Stimulated activated CD8-positive, alpha-beta memory T cell treated with anti-CD3 and anti-CD28 coated beads, Interleukin-15, amount 100 ng/mL, for 1 hour (primary cell): ENCODE data around the gene SMIM44.
"Not testable (repeated sequence)": the region's sequence is repeated elsewhere in the genome, so short reads cannot be mapped to it uniquely, and the experiment has no call there.

Experiments
- DNase-seq: peaks from one replicate; pipeline ENCODE4 v3.0.0-alpha.2; 2020; ENCODE audit warnings: low read depth

The SMIM44 gene

DNA sequence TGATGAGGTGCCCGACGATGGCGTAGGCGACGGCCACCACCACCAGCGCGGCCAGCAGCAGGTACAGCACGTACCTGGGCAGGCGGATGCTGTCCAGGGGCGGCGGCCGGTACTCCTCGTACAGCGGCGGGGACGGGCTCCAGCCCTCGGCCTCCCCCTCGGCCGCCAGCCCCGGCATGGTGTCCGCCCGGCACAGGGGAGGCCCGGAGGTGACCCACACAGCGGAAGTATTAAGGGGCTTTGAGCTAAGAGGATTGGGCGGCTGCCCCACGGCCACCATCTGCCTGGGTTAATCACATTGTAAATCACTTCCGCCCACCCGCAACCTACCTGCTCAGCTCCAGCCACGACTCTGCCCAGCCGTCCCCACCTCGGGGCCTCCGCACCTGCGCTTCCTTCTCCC lies at the start of gene SMIM44:
SMIM44 (minus strand) TSS at position 216 of the 403 bp plus-strand sequence; CDS start at position 178, 38 bp downstream.
- DNase-seq = no peak

DNA sequence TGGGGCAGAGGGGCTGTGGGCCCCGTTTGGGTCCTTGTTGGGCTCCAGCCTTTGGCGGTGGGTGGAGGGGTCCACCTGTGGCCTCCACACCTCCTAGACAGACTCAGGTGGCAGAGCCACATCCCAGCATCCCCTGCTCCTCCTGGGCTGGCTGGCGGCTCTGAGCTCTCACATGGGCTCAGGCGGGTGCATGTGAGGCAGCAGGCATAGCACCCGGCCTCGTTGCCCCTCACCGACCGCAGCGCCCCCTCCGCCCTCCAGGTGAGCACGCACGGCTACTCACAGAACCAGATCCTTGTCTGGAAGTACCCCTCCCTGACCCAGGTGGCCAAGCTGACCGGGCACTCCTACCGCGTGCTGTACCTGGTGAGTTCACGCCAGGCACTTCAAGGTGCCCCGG lies 49.8 kb upstream of the SMIM44 start:
- no peak for DNase-seq

DNA sequence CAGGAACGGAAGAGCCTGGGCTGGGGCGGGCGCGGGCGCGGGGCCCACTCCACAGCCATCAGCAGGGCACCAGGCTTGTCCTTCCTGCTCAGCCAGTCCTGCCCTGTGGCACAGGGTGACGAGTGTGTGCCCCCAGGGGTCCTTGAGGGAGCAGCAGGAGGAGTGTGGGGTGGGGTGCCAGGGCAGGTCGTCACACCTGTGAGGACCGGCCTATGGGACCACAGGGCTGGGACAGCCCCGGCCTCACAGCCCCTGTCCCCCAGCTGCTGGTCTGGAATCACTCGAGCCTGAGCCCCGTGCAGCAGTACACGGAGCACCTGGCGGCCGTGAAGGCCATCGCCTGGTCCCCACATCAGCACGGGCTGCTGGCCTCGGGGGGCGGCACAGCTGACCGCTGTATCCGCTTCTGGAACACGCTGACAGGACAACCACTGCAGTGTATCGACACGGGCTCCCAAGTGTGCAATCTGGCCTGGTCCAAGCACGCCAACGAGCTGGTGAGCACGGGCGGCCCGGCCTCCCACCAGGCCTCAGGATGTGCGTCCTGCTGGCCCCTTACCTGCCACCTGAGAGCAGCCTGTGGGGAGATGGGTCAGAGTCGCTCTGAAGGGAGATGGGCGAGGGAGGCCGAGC lies 49.0 kb upstream of the SMIM44 start:
- no peak for DNase-seq

DNA sequence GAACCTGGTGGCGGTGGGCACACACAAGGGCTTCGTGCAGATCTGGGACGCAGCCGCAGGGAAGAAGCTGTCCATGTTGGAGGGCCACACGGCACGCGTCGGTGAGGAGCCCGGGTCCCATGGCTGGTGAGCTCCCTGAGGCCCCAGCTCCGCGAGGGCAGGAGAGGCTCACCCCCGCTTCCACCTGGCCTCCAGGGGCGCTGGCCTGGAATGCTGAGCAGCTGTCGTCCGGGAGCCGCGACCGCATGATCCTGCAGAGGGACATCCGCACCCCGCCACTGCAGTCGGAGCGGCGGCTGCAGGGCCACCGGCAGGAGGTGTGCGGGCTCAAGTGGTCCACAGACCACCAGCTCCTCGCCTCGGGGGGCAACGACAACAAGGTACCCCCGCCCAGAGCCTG lies 48.5 kb upstream of the SMIM44 start:
- DNase-seq = no peak

DNA sequence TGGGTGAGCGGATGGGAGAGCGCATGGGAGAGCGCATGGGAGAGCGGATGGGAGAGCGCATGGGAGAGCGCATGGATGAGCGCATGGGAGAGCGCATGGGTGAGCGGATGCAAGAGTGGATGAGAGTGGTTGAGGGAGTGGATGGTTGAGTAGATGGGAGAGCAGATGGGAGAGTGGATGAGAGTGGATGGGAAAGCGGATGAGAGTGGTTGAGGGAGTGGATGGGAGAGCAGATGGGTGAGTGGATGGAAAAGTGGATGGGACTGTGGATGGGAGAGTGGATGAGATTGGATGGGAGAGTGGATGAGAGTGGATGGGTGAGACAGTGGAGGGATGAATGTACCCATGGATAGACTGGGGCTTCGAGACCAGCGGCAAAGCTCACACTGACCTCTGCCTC lies 47.1 kb upstream of the SMIM44 start:
- DNase-seq = no peak

DNA sequence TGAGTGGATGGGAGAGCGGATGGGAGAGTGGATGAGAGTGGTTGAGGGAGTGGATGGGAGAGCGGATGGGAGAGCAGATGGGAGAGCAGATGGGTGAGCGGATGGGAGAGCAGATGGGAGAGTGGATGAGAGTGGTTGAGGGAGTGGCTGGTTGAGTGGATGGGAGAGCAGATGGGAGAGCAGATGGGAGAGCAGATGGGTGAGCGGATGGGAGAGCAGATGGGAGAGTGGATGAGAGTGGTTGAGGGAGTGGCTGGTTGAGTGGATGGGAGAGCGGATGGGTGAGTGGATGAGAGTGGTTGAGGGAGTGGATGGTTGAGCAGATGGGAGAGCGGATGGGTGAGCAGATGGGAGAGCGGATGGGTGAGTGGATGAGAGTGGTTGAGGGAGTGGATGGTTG lies 46.1 kb upstream of the SMIM44 start:
- not testable (repeated sequence) for DNase-seq

DNA sequence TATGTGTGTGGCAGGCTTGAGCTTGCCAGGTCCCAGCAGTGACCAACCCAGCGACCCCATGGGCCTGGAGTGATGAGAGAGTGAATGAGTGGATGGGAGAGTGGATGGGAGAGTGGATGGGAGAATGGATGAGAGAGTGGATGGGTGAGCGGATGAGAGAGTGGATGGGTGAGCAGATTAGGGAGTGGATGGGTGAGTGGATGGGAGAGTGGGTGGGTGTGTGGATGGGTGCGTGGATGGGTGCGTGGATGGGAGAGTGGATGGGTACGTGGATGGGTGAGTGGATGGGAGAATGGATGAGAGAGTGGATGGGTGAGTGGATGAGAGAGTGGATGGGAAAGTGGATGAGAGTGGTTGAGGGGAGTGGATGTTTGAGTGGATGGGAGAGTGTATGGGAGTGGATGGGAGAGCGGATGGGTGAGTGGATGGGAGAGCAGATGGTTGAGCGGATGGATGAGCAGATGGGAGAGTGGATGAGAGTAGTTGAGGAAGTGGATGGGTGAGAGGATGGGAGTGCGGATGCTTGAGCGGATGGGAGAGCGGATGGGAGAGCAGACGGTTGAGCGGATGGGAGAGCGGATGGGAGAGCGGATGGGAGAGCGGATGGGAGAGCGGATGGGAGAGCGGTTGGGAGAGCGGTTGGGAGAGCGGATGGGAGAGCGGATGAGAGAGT lies 45.4 kb upstream of the SMIM44 start:
- DNase-seq = no peak

DNA sequence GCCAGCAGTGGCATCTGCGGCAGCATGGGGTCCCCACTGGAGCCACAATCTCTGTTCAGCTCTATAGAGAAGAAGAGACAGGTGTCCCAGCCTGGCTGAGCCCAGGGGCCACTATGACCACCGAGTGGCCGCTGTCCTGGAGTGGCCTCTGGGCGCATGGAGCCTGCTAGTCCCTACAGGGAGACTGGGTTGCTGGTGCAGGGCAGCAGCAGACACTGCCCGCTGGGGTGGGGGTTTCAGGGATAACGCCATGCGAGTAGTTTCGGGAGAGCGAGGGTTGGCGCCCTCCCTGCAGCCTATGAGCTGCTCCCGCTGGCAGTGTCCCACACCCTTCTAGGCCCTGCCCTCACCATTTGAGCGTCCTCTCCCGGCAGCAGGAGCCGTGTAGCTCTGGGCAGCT lies 44.8 kb upstream of the SMIM44 start:
- no peak for DNase-seq

DNA sequence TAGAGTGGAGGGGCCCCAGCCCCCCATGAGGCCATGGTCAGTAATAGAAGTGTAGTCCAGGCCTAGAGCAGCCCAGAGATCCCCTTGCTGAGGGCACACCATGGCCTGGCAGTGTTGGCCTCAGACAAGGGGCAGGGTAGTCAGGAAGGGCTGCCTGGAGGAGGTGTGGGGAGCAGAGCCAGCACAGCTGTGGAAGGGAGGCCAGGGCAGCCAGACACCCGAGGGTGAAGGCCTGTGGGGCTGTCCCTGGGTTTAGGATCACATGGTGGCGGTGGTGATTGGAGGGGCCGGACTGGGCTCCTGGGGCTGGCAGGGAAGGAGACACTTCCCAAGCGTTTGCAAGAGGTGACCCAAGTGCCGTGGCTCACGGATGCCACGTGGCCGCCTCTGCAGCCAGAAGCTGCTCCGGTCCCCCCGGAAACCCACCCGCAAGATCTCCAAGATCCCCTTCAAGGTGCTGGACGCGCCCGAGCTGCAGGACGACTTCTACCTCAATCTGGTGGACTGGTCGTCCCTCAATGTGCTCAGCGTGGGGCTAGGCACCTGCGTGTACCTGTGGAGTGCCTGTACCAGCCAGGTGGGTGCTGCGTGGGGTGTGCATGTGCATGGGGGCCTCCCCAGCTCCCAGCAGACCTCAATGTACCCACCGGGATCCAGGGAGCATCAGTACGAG lies 44.1 kb upstream of the SMIM44 start:
- DNase-seq = no peak

DNA sequence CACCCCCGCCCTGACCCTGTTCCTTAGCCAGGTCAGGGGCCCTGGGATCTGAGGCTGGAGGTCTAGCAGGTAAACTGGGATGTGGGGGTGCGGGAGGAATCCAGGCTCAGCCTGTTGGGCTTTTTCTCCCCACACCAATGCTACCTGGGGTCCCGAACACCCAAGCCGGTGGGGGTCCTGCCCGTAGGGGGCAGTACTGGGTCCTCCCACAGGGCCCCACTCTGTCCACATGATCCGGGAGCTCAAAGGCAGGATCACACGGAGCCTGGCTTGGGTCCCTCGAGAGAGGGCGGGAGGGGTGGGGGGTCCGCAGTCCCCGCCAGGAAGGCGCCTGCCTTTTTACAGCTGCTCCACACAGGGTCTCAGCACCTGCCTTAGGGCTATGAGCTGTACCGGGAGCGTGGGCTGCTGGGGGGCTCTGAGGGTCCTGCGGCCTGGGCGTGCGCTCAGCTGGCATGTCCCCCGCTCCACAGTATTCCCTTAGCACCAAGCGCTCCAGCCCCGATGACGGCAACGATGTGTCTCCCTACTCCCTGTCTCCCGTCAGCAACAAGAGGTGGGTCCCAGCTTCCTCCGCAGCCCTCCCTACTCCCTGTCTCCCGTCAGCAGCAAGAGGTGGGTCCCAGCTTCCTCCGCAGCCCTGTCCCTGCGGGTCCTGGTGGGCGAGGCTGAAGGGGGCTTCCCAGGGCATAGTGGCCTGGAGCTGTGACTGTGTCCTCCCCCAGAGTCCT lies 43.4 kb upstream of the SMIM44 start:
- no peak for DNase-seq

DNA sequence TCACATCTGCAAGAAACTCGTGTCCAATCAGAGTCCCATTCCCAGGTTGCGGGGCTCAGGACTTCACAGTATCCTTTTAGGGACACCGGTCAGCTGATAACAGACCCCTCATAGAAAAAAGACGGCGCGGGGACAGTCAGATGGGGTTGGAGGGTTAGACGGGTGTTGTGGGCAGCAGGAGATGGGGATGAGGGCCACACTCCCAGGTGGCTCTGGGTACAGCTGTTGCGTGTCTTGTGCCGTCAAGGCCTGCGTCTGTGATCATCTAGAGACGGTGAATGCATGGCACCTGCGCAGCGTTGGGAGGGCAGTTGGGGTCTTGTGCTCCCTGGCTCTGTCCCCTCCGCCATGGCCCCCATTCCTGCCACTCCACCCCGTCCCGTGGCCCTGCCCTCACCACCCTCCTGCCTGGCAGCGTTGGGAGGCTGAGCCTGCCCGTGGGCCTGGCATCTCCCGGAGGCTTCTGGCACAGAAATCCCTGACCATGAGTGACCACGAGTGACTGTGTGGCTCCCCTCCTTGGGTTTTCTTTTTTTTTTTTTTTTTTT lies 41.7 kb upstream of the SMIM44 start:
- no peak for DNase-seq

DNA sequence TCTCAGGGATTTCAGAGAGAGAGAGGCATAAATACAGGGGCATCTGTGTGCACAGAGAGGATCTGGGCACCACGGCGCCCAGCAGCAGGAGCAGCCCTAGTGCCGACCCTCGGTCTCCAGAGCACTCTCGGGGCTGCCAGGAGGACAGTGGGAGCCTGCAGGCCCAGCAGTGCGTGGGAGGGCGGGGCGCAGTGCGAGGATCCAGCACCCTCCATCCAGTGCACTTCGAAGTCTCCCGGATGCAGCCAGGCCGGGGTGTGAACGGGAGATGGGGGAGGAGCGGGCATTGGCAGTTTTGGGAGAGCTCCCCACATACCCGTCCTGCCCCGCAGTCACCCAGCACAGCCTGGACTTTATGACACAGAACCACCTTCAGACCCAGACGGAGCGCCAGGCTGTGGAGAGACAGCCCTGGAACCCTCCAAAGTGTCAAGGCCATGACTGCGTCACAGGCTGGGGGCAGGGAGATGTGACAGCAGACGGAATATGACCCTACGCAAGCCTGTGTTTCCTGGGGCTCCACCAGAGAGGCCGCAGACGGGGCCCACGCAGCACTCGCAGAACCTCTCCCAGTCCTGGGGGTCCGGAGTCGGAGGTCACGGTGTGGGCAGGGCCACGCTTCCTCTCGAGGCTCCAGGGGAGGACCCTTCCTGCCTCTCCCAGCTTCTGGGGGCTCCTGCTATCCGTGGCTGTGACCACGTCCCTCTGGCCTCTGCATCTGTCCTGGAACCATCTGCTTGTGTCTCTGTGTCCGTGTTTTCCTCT lies 41.0 kb upstream of the SMIM44 start:
- DNase-seq = no peak

DNA sequence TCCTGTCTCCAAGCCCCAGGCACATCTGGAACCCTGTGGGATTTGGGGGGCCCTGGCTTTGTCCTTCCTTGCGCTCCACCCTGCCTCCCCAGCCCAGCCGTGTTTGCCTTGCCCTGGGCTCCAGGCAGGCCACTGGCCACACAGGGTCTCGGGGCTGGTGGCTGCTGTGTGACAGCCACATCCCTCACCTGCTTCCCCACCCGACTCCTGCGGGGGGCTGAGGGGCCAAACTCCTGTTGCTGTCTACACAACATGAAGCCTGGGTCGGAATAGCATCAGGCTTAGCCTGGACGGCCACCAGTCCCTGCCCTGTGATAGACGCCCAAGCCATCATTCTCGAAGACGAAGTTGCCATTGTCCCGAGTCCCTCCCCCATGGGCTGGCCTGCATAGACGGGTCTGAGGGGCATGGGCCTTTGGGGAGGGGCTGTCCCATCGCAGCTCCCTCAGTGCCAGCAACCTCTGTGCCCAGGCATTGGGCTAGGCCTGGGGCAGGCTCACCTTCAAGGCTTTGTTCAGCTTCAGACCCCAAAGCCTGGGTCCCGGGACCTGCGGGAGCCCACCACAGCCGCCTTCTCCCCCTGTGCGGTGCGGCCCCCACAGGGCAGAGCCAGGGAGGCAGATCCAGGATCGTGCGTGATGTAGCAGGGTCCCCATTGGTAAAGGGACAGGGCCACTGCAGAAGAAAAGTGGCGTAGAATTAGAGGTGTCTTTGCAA lies 40.3 kb upstream of the SMIM44 start:
- no peak for DNase-seq

DNA sequence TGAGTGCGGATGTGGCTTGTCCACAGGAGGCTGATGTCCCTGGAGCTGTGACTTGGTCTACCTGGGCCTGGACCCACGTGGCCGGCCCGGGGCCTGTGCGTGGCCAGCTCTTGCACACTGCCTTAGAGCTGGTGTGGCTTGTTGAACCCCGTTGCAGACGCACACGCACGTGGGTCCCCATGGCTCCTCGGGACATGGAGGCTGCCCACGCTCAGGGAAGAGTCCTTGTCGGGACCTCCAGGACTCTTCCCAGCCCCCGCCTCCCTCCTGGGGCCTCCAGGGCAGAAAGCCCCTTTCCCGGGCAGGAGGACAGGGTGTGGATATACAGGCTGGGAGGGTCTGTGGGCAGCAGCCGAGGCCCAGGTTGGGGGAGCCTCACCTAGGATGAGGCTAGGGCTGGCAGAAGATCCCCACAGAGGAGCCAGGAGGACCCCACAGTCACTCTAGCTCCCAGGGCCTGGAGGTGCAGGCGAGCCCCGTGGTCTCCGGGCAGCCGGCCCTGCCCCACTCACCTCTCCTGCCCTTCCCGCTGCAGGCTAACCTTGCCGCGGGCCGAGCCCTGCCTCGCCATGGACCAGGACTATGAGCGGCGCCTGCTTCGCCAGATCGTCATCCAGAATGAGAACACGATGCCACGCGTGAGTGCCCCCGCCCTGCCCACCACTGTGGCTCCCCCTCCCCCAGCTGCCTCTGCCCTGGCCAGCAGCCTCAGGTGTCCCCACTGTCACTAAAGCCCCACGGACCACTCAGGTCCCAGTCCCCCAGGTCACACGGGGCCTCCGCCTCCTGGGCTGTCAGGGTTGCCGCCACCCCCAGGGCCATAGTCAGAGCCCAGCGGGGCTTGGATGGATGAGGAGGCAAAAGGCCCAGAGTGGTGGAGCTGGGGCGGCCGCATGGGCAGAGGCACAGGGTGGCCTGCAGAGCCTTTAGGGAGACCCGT lies 39.5 kb upstream of the SMIM44 start:
- no peak for DNase-seq

DNA sequence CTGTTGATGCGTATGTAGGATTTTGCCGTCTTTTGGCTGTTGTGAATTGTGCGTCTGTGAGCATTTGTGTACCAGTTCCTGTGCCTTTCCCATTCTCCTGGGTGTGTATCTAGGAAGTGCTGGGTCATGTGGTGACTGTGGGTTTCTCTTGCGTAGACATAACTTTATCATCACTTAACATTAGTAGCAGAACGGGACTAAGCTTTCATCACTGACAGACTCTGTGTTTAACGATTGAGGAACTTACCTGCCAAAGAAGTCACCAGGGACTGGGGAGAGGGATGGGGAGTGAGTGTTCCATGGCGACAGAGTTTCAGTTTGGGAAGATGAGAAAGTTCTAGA lies 37.8 kb upstream of the SMIM44 start:
- DNase-seq = no peak

DNA sequence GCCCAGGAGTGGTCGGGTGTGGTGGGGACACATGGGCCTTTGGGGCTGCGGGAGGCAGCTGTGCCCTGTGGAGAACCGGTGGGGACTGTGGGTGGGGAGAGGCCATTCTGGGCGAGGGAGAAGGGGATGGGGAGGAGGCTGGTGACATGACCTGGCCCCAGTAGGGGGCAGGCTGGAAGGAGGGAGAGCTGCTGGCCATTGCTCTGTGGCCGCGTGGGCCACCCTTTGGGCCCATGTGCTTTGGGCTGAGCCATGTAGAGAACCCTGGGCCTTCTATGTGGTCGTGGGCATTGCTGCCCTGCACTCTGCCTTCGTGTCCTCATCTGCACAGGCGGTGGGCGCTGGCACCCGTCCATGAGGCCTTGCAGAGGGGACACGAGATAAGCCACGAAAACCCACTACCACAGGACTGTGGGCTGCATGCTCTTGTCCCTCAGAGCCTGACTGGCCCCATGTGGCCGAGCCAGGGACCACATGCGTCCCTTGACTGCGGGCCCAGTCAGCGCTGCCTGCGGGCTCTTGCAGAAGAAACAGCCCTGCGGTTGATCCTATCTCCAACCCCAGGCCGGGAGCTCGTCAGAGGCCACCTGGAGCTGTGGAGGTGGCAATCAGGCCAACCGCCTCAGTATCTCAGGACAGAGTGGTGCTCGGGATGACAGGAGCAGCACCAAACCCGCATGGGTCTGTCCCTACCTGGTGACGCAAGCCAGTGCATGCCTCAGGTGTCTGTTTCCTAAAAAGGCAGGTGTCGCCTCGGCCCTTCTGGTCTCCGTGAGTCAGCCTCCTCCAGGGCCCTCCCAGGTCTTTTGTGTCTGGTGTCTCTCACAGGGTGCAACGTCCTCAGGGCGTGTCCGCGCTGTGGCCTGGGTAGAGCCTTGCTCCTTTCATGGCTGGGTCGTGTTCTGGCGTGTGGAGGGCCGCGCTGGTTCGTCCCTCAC lies 37.2 kb upstream of the SMIM44 start:
- DNase-seq = no peak

DNA sequence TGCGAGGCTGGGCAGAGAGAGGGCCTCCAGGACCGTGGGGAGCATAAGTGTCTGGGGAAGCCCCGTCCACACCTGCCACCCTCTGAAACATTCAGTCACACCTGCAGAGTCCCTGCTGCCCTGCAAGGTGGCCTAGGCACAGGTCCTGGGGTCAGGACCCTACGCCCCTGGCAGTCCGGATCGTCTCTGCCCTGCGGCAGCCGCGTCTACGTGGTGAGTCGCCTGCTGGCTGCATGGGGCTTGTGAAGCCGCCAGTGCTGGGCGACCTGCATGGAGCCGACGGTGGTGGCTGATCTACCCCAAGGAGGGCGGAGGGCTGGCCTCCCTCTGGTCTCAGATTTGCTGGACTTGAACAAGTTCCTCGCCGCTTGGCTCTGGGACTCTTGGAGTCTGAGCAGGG lies 35.9 kb upstream of the SMIM44 start:
- no peak for DNase-seq

DNA sequence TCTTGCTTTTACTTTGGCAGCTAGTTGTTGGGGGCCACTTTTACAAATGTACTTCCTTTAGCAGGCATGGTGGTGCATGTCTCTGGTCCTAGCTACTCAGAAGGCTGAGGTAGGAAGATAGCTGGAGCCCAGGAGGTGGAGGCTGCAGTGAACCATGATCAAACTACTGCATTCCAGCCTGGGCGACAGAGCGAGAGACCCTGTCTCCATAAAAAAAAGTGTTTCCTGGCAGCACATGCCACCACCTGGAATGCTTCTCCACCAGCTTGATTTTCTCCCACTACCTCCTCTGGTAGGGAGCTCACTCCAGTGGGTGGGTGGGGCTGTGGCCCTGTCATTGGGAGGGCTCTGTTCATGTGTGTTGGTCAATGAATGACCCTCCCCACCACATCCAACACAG lies 35.4 kb upstream of the SMIM44 start:
- DNase-seq = no peak

DNA sequence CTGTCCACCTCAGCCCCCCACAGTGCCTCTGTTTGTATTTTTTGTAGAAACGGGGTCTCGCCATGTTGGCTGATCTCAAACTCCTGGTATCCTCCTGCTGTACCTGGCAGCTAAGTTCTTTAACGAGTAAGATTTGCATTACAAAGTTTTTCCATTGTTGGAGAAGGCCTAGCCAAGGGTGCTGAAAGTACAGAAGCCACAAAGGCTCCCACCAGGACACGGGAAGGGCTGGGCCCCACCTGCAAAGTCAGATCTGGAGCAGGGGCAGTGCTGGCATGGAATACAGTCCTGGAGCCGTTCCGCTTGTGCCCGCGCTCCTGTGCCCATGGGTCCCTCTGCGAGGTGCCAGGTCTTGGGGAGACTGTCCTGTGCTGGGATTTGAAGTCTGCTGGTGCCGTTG lies 35.0 kb upstream of the SMIM44 start:
- DNase-seq = no peak
